GM13976 (cell line): ENCODE measurements around the gene ACKR3.

ENCODE experiments used
- DNase-seq: peaks from one replicate; pipeline ENCODE4 v3.0.0; 2012; ENCODE audit warnings: low spot score
- CTCF ChIP-seq: IDR thresholded peaks from 2 replicates; pipeline ENCODE4 v1.5.1; 2012; ENCODE audit warnings: borderline replicate concordance, mild to moderate bottlenecking; ENCODE audit not compliant: insufficient read depth; ENCODE audit errors: extremely low read depth, missing control alignments, control extremely low read depth
- in situ Hi-C: fragments of 300-500 bp; cut with MboI; formaldehyde crosslinking; loops from one replicate; pipeline ENCODE4 v1.12.0; 2022; ENCODE audit warnings: low sequenced_read_pairs, mixed read lengths, inconsistent platforms; ENCODE audit not compliant: unreplicated experiment

The ACKR3 gene

DNA sequence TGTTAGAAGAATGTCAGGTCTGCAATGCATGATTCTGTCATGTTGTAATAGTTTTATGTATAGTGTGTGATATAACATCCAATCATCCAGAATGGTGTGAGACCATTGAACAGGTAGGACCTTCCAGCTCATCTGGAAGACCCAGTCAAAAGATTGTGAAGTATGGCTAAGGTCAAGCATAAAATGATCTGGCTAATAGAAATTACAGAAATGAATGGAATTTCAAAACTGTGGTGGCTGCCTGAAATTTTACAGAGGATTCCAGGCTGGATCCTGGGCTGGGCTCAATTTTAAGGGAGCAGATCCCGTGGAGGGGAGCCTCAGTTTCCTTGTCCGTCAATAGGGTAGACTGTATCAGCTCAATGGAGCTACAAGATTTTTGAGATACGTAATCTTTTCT is 39.1 kb downstream of the ACKR3 start:
- no peak for TF ChIP-seq CTCF
- no peak for DNase-seq
- in situ Hi-C loops = no loop called here

DNA sequence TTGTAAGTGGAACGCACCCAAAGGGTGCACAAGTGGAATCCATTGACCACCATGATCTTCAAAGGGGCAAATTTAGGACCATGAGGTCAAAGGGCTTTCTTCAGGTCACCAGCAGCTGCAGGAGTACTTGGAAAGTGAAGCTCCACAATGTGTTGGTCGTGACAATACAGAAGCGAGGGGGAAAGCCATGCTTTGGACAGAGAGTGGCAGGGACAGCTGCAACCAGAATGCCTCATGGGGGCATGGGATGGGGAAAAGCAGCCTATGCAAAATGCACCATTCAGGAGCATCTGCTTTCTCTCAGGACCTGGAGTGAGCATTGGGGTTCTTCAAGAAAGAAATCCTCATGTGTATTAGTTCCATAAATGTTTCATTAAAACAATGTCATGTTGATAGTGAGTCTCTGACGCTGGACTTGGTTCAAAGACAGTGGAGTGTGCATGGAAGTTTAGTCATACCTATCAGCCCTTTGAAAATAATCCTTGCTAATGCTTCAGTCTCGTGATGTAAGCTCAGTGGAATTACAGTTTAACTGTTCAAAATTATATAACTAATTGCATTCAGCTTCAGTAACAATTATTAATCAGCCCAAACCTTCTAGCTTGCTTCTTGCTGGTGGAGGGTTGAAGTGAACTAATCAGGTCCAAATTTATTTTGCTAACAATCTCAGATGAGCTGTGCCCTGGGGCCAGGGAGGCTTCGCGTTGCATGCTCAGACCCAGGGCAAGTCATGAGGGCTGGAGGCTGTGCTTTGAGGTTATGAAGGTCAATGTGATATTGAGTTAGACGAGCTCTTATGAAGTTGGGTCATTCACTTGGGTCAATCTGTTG is 41.6 kb downstream of the ACKR3 start:
- no peak for DNase-seq
- no peak for TF ChIP-seq CTCF
- in situ Hi-C loops = no loop called here

GRCh38 chr2:236612737-236613136 is 43.1 kb downstream of the ACKR3 start:
- TF ChIP-seq CTCF = no peak
- in situ Hi-C loops = no loop called here
- no peak for DNase-seq

DNA sequence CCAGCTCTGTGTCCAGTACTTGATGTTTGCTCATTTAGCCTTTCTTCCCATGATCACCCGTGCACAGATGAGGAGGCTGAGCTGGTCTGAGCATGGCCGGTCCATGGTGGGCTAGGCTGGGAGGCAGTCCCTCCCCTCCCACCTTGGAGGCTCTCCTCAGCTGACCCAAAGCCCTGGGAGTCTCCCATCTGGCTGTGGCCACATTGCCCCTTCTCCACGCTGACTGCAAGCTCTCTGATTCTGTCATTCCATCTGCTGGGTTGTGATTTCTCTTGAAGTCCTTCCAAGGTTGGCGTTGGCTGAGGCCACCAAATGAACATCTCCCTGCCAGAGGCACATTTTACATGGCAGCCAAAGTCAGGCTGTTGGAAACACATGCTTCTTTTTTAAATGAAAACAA is 44.0 kb downstream of the ACKR3 start:
- no peak for TF ChIP-seq CTCF
- DNase-seq = no peak
- in situ Hi-C loops = no loop called here

DNA sequence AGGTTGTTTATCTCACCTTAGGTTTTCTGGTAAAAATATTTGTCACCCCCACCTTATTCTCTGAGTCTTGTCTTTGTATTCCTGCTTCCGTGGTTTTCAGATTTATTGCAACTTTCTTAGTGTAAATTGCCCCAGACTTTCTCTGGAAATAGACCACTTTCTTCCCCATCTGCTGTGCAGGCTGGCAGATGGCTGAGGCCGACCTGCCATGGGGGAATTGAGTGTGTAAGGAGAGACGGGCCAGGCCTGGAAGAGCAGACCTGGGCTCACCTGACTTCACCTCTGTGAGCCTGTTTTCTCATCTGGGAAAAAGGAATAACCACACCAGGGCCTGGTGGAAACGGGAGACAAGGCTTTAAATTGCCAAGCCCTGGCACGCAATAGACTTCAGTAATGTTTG is 44.9 kb downstream of the ACKR3 start:
- in situ Hi-C loops = no loop called here

GRCh38 chr2:236616031-236616430 is 46.4 kb downstream of the ACKR3 start:
- in situ Hi-C loops = no loop called here
- no peak for TF ChIP-seq CTCF
- DNase-seq = no peak

More for the DNA sequence above, 44.9 kb downstream of the ACKR3 start:
- TF ChIP-seq CTCF = no peak
- no peak for DNase-seq
